Keratinocyte (primary cell): ENCODE data around the gene LRRC8D.

Experiments
- EZH2 ChIP-seq: IDR thresholded peaks from one replicate; pipeline ENCODE4 v1.6.1; 2012; ENCODE audit warnings: inconsistent platforms, mild to moderate bottlenecking, low read length, moderate library complexity
- TF ChIP-seq, protein P1 (sequence below), 3 experiments: IDR thresholded peaks in 1 of 3; conservative IDR thresholded peaks in 1 of 3; optimal IDR thresholded peaks in 1 of 3; 2 replicates in 2 of 3; 3 replicates in 1 of 3; pipeline versions ENCODE3 to v1.5.1; 2011; ENCODE audit warnings: low read length in 3 of 3, mild to moderate bottlenecking in 3 of 3, moderate library complexity in 2 of 3, control low read depth in 1 of 3, inconsistent platforms in 1 of 3; ENCODE audit not compliant: insufficient read depth in 2 of 3; ENCODE audit errors: extremely low read depth in 1 of 3

DNA sequence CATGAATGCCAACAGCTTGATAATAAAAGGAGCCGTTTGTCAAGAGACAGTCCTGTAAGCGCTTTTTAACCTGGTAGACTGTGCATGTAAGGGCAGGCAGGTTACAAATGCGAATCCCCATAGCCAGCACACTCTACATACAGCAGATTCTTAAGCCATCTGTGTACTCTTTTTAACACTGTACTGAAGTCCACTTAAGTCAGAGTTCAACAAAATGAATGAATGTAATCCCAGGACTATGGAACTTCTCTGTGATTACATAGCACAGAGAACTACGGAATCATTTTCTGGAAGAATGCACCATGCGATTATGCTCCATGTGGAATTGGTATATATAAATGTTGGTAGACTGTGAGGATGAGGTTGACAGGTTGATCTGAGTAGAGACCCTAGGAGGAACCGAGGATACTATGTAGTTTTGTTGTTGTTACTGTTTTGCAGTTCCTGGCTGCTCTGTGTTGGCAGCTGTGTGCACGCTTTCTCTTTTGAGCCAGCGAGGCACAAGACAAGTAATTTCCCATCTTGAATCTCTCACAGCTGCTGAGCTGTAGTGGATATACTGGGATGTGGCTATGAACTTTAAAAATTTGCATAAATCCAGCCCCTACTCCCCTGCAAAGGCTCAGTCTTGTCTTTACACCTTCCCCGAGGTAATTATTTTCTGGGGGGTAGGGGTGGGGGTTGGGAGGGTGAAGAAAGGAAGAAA is 21.9 kb downstream of the LRRC8D start:
- TF ChIP-seq, protein P1, sequence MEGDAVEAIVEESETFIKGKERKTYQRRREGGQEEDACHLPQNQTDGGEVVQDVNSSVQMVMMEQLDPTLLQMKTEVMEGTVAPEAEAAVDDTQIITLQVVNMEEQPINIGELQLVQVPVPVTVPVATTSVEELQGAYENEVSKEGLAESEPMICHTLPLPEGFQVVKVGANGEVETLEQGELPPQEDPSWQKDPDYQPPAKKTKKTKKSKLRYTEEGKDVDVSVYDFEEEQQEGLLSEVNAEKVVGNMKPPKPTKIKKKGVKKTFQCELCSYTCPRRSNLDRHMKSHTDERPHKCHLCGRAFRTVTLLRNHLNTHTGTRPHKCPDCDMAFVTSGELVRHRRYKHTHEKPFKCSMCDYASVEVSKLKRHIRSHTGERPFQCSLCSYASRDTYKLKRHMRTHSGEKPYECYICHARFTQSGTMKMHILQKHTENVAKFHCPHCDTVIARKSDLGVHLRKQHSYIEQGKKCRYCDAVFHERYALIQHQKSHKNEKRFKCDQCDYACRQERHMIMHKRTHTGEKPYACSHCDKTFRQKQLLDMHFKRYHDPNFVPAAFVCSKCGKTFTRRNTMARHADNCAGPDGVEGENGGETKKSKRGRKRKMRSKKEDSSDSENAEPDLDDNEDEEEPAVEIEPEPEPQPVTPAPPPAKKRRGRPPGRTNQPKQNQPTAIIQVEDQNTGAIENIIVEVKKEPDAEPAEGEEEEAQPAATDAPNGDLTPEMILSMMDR (optimal IDR thresholded peaks at IDR 0.05 in 1 of 3, IDR thresholded peaks at IDR 0.05 in 1 of 3, conservative IDR thresholded peaks at IDR 0.05 in 1 of 3; ENCODE audit: extremely low read depth in 1 of 3, insufficient read depth in 2 of 3, low read length in 3 of 3), result no peak
- no peak for TF ChIP-seq EZH2
